Measurements from ENCODE around the gene USP37.

Gene USP37

GRCh38 chr2:218425531-218425930, 142.6 kb downstream of the USP37 start:
- DNase-seq (ENCODE audit: low read depth), result no peak
- TF ChIP-seq, protein P1, sequence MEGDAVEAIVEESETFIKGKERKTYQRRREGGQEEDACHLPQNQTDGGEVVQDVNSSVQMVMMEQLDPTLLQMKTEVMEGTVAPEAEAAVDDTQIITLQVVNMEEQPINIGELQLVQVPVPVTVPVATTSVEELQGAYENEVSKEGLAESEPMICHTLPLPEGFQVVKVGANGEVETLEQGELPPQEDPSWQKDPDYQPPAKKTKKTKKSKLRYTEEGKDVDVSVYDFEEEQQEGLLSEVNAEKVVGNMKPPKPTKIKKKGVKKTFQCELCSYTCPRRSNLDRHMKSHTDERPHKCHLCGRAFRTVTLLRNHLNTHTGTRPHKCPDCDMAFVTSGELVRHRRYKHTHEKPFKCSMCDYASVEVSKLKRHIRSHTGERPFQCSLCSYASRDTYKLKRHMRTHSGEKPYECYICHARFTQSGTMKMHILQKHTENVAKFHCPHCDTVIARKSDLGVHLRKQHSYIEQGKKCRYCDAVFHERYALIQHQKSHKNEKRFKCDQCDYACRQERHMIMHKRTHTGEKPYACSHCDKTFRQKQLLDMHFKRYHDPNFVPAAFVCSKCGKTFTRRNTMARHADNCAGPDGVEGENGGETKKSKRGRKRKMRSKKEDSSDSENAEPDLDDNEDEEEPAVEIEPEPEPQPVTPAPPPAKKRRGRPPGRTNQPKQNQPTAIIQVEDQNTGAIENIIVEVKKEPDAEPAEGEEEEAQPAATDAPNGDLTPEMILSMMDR (conservative IDR thresholded peaks at IDR 0.05; ENCODE audit: low read length), result no peak
- no peak overlapping the region for H3K4me3 ChIP-seq (ENCODE audit: low read length)

- no peak overlapping the region for H3K4me3 ChIP-seq (ENCODE audit: low read length)
- DNase-seq (ENCODE audit: low read depth), result no peak
- TF ChIP-seq, protein P1 (conservative IDR thresholded peaks at IDR 0.05; ENCODE audit: low read length), result no peak
These were observed 144.6 kb downstream of the USP37 start for GRCh38 chr2:218423584-218423983.

DNA sequence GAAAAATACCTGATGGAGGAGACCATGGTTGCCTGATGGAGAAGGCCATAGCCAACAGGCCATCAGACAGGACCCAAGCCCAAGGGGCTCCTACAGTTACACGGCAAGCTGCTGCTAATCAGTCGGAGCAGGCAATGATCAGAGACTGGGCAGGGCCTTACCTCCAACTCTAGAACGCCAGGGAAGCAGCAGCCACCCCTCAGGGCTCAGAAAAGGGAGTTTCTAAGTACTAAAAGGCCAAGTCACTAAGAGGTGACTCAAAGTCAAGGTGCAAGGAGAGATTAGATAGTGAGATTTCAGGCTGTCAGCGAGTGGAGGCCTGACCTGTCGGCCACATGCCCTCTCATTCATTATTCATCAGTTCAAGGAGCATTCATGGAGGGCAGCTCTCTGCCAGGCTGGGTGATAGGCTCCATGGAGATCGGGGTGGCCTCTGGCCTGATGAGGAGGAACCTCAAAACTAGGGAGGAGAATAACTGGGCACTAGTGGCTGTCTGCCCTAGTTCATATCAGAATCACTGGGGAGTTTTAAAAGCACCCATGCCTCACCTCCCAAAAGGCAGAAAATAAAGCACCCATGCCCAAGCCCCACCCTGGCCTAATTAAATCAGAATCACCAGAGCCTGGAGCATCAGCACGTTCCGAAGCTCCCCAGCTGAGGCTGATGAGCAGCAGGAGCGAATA, 145.6 kb downstream of the USP37 start:
- no peak for DNase-seq (ENCODE audit: low read depth)
- TF ChIP-seq, protein P1 (conservative IDR thresholded peaks at IDR 0.05; ENCODE audit: low read length), result no peak
- H3K4me3 ChIP-seq (ENCODE audit: low read length), result no peak overlapping the region

- DNase-seq (ENCODE audit: low read depth), result no peak
- no peak overlapping the region for H3K4me3 ChIP-seq (ENCODE audit: low read length)
- TF ChIP-seq, protein P1 (conservative IDR thresholded peaks at IDR 0.05; ENCODE audit: low read length), result no peak
These were observed 147.1 kb downstream of the USP37 start for GRCh38 chr2:218421027-218421426.

GRCh38 chr2:218419630-218420216, 148.4 kb downstream of the USP37 start:
- no peak for DNase-seq (ENCODE audit: low read depth)
- TF ChIP-seq, protein P1 (conservative IDR thresholded peaks at IDR 0.05; ENCODE audit: low read length), result no peak
- H3K4me3 ChIP-seq (ENCODE audit: low read length), result no peak overlapping the region

DNA sequence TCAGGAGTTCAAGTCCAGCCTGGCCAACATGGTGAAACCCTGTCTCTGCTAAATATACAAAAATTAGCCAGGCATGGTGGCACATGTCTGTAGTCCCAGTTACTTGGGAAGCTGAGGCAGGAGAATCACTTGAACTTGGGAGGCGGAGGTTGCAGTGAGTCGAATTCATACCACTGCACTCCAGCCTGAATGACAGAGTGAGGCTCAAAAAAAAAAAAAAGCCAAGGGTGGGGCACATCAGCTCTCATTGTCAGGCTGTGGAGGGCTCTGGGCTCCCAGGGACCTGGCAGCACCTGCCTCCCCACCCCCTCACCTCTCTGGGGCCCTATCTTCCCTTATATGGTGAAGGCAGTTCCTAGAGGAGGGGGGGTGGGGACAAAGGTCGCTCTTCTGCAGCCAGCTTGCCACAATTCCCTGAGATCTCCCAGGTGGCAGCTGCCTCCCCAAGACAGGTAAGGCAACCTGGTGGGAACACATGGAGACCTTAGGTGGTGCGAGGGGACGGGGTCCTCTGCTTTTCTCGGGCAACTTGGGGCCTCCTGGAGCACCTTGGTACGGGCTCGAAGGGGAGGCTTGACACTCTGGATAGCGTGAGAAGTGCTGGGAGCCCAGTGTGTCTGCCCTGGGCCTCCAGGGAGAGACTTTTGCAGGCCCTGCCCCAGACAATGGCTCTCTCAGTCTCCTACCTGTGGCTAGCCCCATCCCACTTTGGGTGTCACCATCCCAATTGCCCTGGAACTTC, 149.3 kb downstream of the USP37 start, which contains the start of gene VIL1:
TSS of gene VIL1 (plus strand) at position 407 of the 742 bp plus-strand sequence. CDS start 4,656 bp downstream, outside the sequence.
- DNase-seq (ENCODE audit: low read depth), result no peak
- TF ChIP-seq, protein P1 (conservative IDR thresholded peaks at IDR 0.05; ENCODE audit: low read length), result no peak
- H3K4me3 ChIP-seq (ENCODE audit: low read length), result no peak within 1 kb of the TSS
